ENCODE results near the gene GABRG3. TPM values are rescaled to one million over a fixed set of nuclear protein-coding genes. Genes with fewer than 3 reads are reported as not detected.

Gene GABRG3
- total RNA-seq, 1 experiment from 2014 or later, result 0.15 TPM

GRCh38 chr15:27535445-27536129 lies 564.6 kb downstream of the GABRG3 start:
- Histone ChIP-seq H2BK20ac (ENCODE audit: low read depth, low read length, poor library complexity, severe bottlenecking) (no peak overlapping the region), H3K23ac (ENCODE audit: insufficient read length, low read depth, low read length) (no peak overlapping the region), H3K79me2 (ENCODE audit: insufficient read depth, low read length) (no peaks in the 10 kb centered on the region), H2AFZ (ENCODE audit: low read length) (no peak overlapping the region), H3K27me3 (ENCODE audit: insufficient read depth, low read length) (no peaks in the 10 kb centered on the region), H4K5ac (ENCODE audit: insufficient read length, low read depth, low read length) (no peak overlapping the region), H3K18ac (ENCODE audit: insufficient read length, low read depth, low read length) (no peak overlapping the region), H2BK5ac (ENCODE audit: insufficient read length, low read length) (no peak overlapping the region), H2AK5ac (ENCODE audit: insufficient read length, low read length) (no peak overlapping the region), H3K4me2 (ENCODE audit: insufficient read depth, insufficient read length, low read length) (no peak overlapping the region), H3K4ac (ENCODE audit: low read depth, low read length) (no peak overlapping the region), H2BK120ac (ENCODE audit: low read depth, low read length, poor library complexity, severe bottlenecking) (no peak overlapping the region), H3K9me3 (ENCODE audit: control insufficient read depth, low read depth, low read length) (no peaks in the 10 kb centered on the region), H3K4me1 (ENCODE audit: insufficient read depth, low read length) (no peaks in the 10 kb centered on the region), H4K91ac (ENCODE audit: insufficient read length, low read depth, low read length) (no peak overlapping the region), H3T11ph (ENCODE audit: low read length) (no peak overlapping the region), H4K8ac (replicated peaks; ENCODE audit: insufficient read length, low read depth, low read length) (no peak overlapping the region), H3K23me2 (ENCODE audit: insufficient read length, low read depth, low read length, poor library complexity, severe bottlenecking) (no peaks in the 10 kb centered on the region), H3K9ac (ENCODE audit: extremely low read depth, insufficient read length, low read length) (no peak overlapping the region), H3K79me1 (ENCODE audit: insufficient read depth, low read depth, low read length, poor library complexity, severe bottlenecking) (no peaks in the 10 kb centered on the region), H3K56ac (ENCODE audit: insufficient read length, low read depth, low read length) (no peak overlapping the region), H2BK12ac (ENCODE audit: insufficient read length, low read depth, low read length) (no peak overlapping the region), H3K27ac (ENCODE audit: insufficient read length, low read depth, low read length) (no peak overlapping the region), H3K14ac (ENCODE audit: insufficient read depth, low read length) (no peak overlapping the region), H2BK15ac (ENCODE audit: low read depth, low read length) (no peak overlapping the region), H4K20me1 (ENCODE audit: control insufficient read depth, insufficient read depth, insufficient read length) (no peaks in the 10 kb centered on the region)
- H3K4me3 Mint-ChIP-seq, result no peak overlapping the region
- no CpG with 5 or more reads among the region's 6 CpGs for WGBS (ENCODE audit: extremely low coverage, insufficient read length, low lambda C conversion rate)
- H3K9me3 Mint-ChIP-seq, result no peaks in the 10 kb centered on the region
- H3K27me3 Mint-ChIP-seq (ENCODE audit: low read depth), result no peaks in the 10 kb centered on the region; the same call in 1 of the 2 replicates
- TF ChIP-seq, protein P1, sequence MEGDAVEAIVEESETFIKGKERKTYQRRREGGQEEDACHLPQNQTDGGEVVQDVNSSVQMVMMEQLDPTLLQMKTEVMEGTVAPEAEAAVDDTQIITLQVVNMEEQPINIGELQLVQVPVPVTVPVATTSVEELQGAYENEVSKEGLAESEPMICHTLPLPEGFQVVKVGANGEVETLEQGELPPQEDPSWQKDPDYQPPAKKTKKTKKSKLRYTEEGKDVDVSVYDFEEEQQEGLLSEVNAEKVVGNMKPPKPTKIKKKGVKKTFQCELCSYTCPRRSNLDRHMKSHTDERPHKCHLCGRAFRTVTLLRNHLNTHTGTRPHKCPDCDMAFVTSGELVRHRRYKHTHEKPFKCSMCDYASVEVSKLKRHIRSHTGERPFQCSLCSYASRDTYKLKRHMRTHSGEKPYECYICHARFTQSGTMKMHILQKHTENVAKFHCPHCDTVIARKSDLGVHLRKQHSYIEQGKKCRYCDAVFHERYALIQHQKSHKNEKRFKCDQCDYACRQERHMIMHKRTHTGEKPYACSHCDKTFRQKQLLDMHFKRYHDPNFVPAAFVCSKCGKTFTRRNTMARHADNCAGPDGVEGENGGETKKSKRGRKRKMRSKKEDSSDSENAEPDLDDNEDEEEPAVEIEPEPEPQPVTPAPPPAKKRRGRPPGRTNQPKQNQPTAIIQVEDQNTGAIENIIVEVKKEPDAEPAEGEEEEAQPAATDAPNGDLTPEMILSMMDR (conservative IDR thresholded peaks at IDR 0.05), result no peak
- H3K36me3 Mint-ChIP-seq (ENCODE audit: insufficient read depth in 1 of 3, low read depth in 3 of 3), result no peaks in the 10 kb centered on the region; a peak in 1 of 7 replicates
- H3K27ac Mint-ChIP-seq, result no peak overlapping the region
- DNase-seq, result no peak
- peaks cover 16 to 21% of the 10 kb centered on the region in 2 experiments for H3K4me1 Mint-ChIP-seq
